ENCODE measurements around the gene SH3GL1.

DNA sequence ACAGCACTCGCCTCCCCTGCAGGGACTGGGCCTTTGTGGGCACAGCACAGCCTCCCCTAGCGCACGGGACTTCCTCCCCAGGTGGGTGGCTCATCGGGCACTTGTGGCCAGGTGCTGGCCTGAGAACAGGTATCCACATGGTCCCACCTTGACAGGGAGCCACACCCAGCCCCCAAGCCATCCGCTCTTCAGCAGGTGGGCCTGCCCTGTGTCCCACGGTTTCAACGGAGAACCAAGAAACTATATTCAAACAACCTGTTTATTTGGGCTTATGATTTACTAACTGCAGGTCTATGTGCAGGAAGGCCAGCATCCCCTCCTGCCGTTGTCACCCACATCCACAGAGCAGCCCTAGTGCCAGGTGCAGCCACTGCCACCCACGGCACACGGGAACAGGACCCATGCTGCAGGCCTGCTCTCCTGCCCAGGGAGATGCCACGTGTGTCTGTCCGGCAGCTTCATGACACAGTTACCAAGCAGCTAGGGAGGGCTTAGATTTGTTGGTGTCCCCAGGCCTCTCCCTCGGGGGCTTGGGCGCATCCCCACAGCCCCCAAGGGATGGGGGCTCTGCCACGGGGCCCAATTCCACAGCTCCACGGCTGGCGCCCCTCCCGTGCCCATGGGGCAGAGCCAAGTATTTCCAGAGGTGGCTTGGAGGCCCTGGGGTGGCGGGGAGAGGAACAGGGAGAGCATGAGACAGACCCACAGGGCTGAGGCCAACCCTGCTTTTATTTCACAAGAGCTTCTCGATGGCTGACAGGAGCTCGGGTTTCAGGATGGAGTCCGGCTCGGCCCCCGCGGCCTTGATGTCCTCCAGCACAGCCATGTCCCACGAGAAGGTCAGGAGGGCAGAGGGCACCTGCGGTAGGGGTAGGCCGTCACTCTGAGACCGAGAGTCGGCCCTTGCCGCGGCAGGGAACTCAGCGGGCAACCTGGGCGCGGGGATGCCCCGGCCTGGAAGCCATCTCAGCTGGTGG lies 44.7 kb upstream of the SH3GL1 start:
- TF ChIP-seq RARB (CRISPR knock-in tag; IDR thresholded peaks at IDR 0.05) (no peak), SNAI2 (CRISPR knock-in tag; IDR thresholded peaks at IDR 0.05) (no peak), OSR1 (CRISPR knock-in tag; IDR thresholded peaks at IDR 0.05) (no peak), ZFP30 (CRISPR knock-in tag; IDR thresholded peaks at IDR 0.05) (no peak), ZNF8 (CRISPR knock-in tag; IDR thresholded peaks at IDR 0.05) (no peak), ZNF565 (CRISPR knock-in tag; conservative IDR thresholded peaks at IDR 0.05; ENCODE audit: low read depth) (no peak), ARNTL (CRISPR knock-in tag; IDR thresholded peaks at IDR 0.05; ENCODE audit: borderline replicate concordance, low read depth) (no peak), GLIS3 (CRISPR knock-in tag; IDR thresholded peaks at IDR 0.05) (no peak), ZNF70 (CRISPR knock-in tag; IDR thresholded peaks at IDR 0.05) (no peak), TCF4 (CRISPR knock-in tag; IDR thresholded peaks at IDR 0.05; ENCODE audit: borderline replicate concordance) (no peak)
- TF ChIP-seq, protein P1, sequence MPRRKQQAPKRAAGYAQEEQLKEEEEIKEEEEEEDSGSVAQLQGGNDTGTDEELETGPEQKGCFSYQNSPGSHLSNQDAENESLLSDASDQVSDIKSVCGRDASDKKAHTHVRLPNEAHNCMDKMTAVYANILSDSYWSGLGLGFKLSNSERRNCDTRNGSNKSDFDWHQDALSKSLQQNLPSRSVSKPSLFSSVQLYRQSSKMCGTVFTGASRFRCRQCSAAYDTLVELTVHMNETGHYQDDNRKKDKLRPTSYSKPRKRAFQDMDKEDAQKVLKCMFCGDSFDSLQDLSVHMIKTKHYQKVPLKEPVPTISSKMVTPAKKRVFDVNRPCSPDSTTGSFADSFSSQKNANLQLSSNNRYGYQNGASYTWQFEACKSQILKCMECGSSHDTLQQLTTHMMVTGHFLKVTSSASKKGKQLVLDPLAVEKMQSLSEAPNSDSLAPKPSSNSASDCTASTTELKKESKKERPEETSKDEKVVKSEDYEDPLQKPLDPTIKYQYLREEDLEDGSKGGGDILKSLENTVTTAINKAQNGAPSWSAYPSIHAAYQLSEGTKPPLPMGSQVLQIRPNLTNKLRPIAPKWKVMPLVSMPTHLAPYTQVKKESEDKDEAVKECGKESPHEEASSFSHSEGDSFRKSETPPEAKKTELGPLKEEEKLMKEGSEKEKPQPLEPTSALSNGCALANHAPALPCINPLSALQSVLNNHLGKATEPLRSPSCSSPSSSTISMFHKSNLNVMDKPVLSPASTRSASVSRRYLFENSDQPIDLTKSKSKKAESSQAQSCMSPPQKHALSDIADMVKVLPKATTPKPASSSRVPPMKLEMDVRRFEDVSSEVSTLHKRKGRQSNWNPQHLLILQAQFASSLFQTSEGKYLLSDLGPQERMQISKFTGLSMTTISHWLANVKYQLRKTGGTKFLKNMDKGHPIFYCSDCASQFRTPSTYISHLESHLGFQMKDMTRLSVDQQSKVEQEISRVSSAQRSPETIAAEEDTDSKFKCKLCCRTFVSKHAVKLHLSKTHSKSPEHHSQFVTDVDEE (CRISPR knock-in tag; IDR thresholded peaks at IDR 0.05) = no peak
- TF ChIP-seq, protein P2, sequence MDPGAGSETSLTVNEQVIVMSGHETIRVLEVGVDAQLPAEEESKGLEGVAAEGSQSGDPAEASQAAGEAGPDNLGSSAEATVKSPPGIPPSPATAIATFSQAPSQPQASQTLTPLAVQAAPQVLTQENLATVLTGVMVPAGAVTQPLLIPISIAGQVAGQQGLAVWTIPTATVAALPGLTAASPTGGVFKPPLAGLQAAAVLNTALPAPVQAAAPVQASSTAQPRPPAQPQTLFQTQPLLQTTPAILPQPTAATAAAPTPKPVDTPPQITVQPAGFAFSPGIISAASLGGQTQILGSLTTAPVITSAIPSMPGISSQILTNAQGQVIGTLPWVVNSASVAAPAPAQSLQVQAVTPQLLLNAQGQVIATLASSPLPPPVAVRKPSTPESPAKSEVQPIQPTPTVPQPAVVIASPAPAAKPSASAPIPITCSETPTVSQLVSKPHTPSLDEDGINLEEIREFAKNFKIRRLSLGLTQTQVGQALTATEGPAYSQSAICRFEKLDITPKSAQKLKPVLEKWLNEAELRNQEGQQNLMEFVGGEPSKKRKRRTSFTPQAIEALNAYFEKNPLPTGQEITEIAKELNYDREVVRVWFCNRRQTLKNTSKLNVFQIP (CRISPR knock-in tag; IDR thresholded peaks at IDR 0.05; ENCODE audit: borderline replicate concordance, low read depth) = no peak
- TF ChIP-seq, protein P3, sequence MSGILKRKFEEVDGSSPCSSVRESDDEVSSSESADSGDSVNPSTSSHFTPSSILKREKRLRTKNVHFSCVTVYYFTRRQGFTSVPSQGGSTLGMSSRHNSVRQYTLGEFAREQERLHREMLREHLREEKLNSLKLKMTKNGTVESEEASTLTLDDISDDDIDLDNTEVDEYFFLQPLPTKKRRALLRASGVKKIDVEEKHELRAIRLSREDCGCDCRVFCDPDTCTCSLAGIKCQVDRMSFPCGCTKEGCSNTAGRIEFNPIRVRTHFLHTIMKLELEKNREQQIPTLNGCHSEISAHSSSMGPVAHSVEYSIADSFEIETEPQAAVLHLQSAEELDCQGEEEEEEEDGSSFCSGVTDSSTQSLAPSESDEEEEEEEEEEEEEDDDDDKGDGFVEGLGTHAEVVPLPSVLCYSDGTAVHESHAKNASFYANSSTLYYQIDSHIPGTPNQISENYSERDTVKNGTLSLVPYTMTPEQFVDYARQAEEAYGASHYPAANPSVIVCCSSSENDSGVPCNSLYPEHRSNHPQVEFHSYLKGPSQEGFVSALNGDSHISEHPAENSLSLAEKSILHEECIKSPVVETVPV (CRISPR knock-in tag; IDR thresholded peaks at IDR 0.05) = no peak

Measured in SK-N-SH treated with all-trans-retinoic acid at 6 μM for 48 hours (cell line).